Right lung (tissue), 10 donors: ENCODE data around the gene PARP15. TPM values are rescaled to one million over a fixed set of nuclear protein-coding genes. Genes with fewer than 3 reads are reported as not detected.
A peak's percentile ranks its signal among the peaks of the same experiment; 100 is the strongest.
"Not testable (repeated sequence)": the region's sequence is repeated elsewhere in the genome, so short reads cannot be mapped to it uniquely, and the experiment has no call there.

Experiments used
- DNase-seq, 2 donors: peaks; one replicate each; pipeline ENCODE4 v3.0.0-alpha.2; 2013
- long read RNA-seq, 8 donors: transcript quantifications; one replicate each; lab custom pipeline, GENCODE V29; 2026
- polyA plus RNA-seq, 5 donors: library from polyadenylated mRNA; unstranded; fragments of 120-200 nt; gene quantifications; one replicate each; pipeline versions ENCODE4 v1.2.1 to v1.2.3, GENCODE V29; 2013; ENCODE audit warnings: inconsistent platforms in 1 of 5, low replicate concordance in 1 of 5; ENCODE audit not compliant: insufficient read length in 5 of 5, insufficient read depth in 1 of 5

Gene PARP15
- 1 to 10 TPM in 3 of 5 donors, under 1 TPM in 2; 0.74 to 1.1 (median 1.0) TPM for polyA plus RNA-seq
- long read RNA-seq, donor 1, result 0 reads
- long read RNA-seq, donor 2, result 0 reads
- long read RNA-seq, donor 3, partial matches to known transcripts, result 0 of 1 reads
- long read RNA-seq, donor 3, other reads (novel, unspliced or antisense), result 0 of 1 reads
- long read RNA-seq, donor 4, result 0 reads
- long read RNA-seq, donor 5, result 0 reads
- long read RNA-seq, donor 6, result 0 reads
- long read RNA-seq, donor 7, result 0 reads
- long read RNA-seq, donor 8, result 0 reads

DNA sequence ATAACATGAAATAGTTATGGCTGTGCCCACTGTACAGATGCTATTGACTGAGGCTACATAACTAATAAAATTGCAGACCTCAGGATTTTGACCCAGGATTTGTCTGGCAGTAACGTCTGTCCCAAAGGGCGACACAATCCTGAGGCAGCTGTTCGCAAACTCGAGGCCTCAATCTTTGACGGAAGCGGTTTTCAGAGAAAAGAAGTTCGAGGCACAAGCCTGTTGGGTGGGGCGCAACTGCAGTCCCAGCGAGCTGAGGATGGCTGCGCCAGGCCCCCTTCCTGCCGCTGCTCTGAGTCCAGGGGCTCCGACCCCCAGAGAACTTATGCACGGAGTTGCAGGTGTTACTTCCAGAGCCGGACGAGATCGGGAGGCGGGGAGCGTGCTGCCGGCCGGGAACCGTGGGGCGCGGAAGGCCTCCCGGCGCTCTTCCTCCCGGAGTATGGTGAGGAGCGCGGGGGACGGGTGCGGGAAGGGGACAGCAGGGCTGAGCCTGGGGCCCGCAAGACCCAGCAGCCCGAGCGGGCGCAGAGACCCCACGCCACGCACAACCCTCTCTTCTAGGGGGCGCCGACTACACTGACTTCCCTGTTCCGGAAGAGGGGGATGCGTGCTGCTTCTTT, at the start of gene PARP15:
PARP15 (plus strand) TSS at position 242 of the 623 bp plus-strand sequence; CDS start at position 260, 18 bp downstream.
- no peak for DNase-seq

DNA sequence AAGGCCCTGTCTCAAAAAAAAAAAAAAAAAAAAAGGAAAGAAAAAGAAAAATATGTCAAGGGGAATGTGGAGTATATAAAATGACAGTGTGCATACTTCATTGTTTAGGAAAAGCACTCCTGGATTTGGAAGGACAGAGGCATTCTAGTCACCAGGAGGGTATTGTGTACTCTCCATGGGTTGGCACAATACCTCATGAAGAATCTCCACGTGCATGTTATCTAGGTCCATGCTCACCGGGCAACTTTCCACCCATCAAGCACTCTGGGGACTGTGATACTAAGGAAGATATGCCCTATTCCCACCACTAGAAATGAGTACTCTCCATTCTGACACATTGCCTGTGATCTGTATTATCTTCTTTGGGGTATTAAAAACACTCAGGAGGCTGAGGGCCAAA, 47.3 kb upstream of the PARP15 start:
- DNase-seq, result no peak

DNA sequence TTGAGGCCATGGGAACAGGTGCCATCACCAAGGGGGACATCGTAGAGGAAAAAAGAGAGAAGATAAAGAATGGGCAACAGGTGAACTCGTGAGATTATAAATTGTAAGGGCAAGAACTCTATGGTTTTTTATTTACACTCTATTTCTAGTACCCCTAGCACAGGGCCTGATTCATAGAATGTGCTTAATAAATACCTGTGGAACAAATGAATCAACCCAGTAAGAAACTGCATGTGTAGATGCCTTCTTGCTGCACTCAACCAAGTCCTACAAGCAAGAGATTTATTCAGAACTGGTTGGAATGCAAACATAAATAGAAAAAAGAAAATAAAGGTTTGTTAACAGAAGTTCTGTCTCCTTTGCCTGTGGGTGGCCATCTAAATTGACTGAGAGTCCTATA, 44.0 kb upstream of the PARP15 start:
- DNase-seq, result no peak

DNA sequence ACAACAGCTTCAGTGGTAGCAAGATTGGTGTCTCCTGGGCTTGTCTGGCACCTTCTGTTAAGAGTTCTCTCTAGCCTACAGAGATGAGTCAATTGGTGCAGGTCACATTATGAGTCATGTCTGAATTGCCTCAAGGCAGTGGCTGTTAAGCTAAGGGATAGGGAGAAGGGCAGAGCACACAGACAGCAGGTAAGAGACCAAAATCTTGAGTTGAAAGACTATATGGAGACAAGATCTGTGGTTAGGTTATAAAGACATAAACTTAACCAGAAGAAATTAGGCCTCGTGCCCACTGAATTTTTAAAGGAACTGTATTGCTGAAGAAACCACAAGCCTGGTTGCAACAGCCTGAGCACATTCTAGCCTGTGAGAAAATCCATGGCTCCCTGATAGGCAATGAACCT, 43.5 kb upstream of the PARP15 start:
- DNase-seq, result no peak

DNA sequence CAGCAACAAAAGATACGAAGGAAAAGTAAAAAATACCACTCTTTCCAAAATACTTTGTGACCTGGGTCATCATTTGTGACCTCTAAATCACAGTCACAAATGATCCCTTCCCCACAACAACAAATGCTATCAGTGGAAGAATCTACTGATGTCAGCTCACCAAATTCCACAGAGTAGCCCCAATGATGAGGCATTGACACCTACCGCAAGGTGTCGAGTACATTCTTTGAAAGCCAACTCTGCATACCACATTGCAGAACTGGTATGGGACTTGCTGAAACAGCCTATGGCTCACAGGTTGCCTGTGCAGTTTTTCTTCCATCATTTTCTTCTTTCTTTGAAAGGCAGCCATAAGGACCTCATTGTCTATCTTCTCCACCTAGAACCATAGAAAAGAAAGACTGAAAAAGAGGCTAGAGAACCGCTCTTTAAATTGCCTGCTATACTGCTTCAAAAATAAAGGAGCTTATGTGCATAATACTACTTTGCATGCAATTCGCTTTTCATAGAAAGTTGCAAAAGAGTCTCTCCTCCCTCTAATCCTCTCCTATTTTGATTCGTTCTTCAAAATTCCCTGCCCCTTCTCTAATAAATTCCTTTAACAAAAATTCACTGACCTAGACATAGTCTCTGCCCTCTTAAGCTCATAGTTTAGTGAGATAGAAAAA, 41.4 kb upstream of the PARP15 start:
- DNase-seq, result no peak

DNA sequence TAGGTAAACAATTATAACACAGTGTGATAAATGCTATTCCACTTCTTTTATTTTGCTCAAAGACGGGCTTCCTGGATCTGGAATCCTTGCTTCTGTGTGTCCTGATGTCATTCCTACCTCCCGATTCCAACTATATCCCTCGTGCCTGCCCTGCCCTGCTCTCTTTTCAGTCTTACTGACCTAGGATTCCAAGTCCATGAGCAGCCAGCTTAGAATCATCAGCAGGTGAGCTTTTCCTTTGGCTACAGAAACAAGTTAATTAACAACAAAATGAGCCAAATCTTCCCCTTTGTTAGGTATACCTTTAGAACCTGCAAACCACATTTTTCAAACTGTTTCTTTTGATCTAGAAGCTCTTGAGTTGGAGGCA, 40.8 kb upstream of the PARP15 start:
- DNase-seq, result no peak

DNA sequence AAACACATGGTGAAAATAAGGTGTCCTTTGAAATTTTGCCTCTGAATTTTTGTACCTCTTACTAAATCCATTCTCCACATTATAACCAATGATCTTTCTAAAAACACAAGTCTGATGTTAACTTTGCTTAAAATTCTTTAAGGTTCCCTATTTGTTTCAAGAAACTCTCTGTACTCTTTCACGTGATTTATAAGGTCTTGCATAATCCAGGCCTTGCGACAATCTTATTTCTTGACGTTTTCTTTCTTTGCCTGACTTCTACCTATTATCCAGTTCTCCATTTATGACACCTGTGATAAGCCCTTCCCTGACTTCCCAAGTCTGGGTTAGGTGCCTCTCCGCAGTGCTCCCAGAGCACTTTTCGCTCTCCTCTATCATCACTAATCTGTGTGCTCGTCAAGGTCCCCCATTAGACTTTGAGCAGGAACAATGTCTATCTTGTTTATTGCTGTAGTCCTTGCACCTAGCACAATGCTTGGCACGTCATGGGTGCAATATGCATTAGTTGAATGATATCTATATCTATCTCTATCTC, 38.4 kb upstream of the PARP15 start:
- no peak for DNase-seq

DNA sequence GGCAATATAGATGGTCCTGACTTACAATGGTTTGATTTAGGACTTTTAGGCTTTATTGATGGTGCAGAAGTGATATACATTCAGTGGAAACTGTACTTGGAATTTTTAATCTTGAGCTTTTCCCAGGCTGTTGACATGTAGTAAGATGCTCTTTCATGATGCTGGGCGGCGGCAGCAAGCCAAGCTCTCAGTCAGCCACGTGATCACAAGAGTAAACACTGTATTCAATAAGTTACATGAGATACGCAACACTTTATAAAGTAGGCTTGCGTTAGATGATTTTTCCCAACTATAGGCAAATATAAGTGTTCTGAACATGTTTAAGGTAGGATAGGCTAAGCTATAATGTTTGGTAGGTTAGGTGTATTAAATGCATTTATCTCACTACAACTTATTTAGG, 31.3 kb upstream of the PARP15 start:
- DNase-seq, result no peak

DNA sequence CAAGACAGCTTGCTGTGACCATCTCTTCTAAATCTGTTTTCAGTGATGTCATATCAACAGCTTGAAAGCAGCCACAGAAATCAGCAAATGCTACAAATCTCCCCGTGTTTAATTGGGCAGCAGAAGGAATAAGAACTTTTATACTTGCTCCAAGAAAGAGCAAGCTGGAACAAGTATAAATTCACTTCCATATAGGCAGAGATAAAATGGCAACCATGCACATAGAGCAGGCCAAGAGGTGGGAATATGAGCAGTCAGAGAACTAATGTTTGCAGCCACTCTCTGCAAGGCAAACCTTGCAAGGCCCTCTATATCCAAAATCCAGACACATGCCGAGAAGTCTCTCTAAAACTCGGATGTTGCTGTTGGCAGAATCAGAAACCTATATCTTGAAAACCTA, 29.4 kb upstream of the PARP15 start:
- DNase-seq, result no peak

DNA sequence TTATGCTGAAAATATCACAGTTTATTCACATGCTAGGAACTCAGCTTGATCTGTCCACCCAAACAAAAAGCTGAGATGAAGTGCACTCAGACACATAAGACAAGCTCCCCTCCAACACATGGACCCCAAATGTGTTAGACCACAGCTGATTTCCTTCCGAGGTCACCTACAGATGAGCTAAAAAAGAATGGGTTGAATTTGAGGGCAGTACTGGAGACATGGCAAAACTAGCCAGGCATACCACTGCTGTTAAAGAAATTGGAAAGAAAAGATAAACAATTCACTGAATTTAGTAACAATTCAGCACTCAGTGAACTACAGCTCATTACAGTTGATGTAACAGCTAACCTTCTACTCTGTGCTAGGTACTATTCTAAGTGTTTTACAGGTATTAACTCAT, 28.8 kb upstream of the PARP15 start:
- DNase-seq, result peak; percentile 21 to 74

DNA sequence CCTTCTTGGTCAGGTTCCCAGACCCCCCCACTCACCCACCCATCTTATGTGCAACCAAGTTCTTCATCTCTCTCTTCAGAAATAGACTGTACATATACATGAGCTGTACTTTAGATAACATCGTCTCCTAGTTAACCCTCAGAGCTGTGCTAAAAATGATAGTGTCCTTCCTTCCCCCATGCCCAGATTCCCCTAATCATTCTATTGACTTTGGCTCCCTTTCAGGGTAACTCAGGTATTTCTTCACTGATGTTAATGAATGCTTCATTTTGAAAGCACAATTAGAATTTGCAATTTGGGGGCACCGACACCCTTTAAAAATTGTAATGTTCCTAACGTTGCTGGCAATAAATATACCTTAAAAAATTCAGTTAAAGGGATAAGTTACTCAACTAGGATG, 24.3 kb upstream of the PARP15 start:
- DNase-seq, result no peak

DNA sequence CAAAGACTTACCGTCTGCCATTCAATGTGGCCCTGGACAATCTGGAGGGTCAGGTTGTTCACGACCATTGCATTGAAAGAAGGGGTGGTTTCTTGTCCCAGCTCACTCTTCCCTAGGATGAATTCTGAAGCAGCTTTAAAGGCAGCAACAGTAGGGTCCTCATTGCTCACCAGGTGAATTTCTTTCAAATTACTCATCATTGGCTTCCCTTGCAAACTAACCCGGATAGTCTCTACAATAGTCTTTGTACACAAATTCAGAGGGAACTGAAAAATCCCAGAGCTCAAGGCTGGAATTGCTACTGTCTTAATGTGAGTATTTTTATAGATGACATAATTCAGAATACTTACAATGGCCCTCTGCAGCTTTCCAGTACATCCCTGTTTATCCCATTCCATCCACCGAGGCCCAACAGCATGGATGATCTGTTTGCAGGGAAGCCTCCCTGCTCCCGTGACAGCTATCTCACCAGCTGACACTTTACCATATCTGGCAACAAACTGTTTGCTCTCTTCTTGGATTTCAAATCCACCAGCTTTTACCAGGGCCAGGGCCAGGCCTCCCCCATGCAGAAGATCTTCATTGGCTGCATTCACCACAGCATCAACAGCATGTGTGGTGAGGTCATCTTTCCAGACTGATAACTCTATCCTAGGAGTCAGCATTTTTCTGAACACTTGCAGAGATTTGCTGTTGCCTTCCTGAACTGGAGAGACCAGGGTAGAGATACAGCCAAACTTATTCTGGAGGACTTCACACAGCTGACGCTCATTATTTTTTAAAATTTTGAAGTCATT, 22.0 kb upstream of the PARP15 start:
- DNase-seq, result no peak

DNA sequence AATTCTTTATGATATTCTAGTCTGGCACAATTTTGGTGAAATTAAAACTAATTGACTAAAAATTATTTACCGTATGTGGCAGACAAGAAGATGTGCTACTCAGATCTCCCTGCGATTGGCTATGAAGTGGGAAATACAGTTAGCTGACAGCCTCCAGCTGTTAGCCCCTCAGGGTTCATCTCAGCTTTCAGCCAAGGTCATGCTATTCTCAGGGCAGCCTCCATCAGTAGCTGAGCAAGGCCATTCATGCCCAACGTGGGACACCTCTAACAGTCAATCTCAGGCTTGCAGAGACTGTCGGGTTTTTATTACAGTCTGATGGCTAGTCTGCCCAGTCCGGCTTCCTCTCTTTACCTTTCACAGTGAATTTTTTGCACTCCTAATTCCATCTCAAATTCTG, 20.1 kb upstream of the PARP15 start:
- DNase-seq, result no peak

DNA sequence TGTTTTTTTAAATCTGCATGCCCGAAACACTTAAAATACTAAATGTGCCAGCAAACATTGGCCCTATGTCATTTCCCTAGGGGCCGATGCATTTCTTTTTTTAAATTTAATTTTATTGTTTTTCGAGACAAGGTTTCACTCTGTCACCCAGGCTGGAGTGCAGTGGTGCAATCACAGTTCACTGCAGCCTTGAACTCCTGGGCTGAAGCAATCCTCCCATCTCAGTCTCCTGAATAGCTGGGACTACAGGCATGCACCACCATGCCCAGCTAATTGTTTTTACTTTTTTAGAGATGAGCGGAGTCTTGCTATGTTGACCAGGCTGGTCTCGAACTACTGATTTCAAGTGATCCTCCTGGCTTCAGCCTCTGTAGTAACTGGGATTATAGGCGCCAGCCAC, 18.8 kb upstream of the PARP15 start:
- no peak for DNase-seq

DNA sequence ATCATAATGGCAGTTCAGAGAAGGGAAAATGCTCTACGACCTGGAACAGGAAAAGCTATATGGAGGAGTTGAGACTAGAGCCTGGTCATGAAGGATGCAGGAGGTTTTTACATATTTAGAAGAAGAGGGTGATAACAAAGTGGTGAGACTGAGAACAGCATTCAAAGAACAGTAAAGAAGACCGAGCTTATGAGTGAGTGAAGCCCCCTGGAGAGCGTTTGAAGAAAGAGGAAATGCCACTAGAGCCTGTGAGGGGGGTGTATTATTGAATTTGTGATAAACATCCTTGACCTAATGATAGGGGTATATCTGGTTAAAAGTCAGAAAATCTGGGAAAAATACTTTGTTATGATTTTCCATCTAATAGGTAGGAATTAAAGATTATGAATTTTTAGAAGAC, 17.5 kb upstream of the PARP15 start:
- no peak for DNase-seq

DNA sequence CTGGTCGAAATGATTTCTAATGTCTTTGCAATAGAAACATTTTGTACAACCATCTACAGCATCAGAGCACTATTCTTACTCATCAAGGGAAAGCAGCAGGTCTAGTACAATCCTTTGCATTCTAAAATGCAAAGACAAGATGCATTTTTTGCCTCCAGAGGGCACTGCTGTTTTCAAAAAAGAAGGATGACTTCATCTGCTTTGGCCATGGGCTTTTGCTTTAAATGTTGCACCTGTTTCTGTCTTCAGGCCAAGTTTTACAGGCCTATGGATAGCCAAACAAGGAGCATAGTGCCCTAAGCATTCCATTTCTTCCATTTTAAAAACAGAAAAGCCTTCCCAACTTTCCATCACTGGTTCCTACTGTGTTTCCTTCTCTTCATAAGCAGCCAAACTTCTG, 16.8 kb upstream of the PARP15 start:
- peak in 1 of 2 donors; percentile 61 for DNase-seq

DNA sequence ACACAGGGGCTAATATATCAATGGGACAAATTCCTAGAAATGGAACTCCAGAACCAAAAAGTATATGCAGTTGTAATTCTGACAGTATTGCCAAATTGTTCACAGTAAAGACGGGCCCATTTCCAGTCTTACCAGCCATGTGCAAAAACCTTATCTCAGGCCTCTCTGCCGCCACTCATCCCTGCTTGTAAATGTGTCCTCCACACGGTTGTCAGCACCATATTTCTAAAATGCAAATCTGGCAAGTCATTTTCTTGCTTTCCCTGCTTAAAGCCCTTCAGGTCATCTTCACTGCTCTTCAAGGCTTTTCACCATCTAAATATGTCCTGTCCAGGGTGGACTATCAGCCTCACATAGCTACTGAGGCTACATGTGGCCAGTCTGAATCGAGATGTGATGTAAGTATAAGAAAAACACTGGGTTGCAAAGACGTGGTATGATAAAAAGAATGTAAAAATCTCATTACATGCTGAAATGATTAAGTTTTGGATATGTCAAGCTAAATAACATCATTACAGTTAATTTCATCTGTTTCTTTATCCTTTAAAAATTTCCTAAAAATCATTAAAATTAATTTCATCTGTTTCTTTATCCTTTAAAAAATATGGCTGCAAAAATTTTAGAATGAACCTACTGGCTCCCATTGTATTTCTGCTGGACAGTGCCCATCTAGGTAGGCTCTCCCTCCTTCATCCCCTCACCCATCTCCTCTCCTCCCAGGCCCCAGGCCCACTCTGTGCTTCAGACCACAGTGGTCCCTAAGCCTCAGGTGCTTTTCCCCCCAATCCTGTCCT, 14.3 kb upstream of the PARP15 start:
- no peak for DNase-seq

DNA sequence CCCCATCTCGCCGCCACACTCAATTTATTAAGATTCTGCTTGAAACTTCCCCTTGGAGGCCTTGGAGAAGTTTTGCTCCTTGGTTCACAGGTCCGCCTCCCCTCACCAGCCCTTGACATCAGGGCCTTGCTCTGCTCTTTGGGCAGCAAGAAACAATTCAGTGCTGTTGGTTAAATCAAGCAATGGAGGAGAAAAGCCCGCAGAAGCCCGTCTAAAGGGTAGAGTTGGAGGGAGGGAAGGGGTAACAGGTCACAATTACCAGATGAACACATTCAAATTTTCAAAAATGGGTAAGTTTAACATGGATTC, 13.8 kb upstream of the PARP15 start:
- DNase-seq, result no peak

DNA sequence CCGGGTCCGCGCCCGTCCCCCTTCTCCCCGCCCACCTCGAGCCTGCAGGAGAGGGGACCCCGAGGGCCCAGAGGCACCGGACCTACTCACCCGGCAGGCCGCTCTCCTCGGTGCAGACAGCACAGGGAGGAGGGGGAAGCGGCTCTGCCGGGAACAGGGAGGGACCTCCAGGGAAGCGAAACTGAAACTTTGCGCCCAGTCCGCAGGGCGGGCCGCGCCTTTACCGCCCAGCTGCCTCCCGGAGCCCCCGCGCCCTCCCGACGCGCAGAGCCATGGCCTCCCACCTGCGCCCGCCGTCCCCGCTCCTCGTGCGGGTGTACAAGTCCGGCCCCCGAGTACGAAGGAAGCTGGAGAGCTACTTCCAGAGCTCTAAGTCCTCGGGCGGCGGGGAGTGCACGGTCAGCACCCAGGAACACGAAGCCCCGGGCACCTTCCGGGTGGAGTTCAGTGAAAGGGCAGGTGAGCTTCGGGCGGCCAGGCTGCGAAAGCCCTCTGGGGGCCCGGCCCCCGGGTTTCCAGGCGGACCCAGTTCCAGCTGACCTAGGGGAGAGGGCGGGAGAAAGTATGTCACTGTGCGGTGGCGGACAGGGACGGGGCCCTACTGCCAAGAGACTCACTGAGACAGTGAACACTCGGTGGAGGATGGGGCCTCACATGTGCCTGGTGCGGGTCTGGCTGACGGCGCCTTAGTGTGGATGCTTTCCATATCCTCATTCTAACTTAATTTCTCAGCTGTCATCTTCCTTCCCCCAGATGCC, 13.1 kb upstream of the PARP15 start, which contains the start of the genes DTX3L and PARP9:
DTX3L (plus strand) TSS at position 184 of the 758 bp plus-strand sequence; CDS start at position 273, 89 bp downstream.
PARP9 (minus strand) TSS at position 146 of the 758 bp plus-strand sequence. CDS start 4,680 bp downstream, outside the sequence.
- DNase-seq, result peak; percentile 82 to 85

DNA sequence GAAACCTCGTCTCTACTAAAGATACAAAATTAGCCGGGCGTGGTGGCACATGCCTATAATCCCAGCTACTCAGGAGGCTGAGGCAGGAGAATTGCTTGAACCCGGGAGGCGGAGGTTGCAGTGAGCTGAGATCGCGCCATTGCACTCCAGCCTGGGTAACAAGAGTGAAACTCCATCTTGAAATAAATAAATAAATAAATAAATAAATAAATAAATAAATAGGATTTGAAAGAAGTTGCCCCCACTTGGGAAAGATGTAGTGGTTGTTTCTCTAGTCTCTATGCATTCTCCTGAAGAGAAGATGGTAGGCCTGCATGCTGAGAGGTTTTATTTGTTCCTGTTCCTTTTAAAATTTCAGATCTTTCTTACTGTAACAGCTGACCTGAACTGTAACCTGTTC, 9.3 kb upstream of the PARP15 start:
- not testable (repeated sequence) for DNase-seq
